ENCODE results near the gene TEX14. TPM values are rescaled to one million over a fixed set of nuclear protein-coding genes. Genes with fewer than 3 reads are reported as not detected.

Gene TEX14
- total RNA-seq, 1 experiment from 2014 or later, result 0.31 TPM

DNA sequence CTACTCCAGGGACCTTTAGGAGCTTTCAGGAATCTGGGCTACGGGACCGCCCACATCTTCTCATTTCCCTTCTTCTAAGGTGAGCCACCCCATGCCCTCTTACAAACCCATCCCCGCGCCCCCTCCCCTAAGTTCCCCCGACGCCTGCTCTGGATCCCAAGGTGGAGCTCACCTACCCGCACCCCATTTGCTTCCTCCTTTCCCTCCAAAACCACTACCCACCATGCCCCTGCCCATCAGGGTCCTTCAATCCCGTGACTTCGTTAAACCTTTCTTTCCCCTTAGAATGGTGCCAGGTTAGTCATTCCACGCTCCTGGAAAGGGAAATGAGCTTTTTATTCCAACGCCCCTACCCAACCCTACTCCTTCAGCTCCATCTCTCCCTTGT is 177.1 kb downstream of the TEX14 start:
- peak overlapping the region; percentile 36 for H3K18ac ChIP-seq (ENCODE audit: insufficient read length, low read depth, low read length)
- no peak for TF ChIP-seq CTCF (conservative IDR thresholded peaks at IDR 0.05)
- H3K9me3 Mint-ChIP-seq, result no peaks in the 10 kb centered on the region; a peak in 2 of 5 replicates
- no peaks in the 10 kb centered on the region for H3K79me1 ChIP-seq (ENCODE audit: insufficient read depth, low read depth, low read length, poor library complexity, severe bottlenecking)
- no peak overlapping the region for H2BK20ac ChIP-seq (ENCODE audit: low read depth, low read length, poor library complexity, severe bottlenecking)
- H4K91ac ChIP-seq (ENCODE audit: insufficient read length, low read depth, low read length), result no peak overlapping the region
- no CpG with 5 or more reads among the region's 11 CpGs for WGBS (ENCODE audit: extremely low coverage, insufficient read length, low lambda C conversion rate)
- H4K8ac ChIP-seq (replicated peaks; ENCODE audit: insufficient read length, low read depth, low read length), result no peak overlapping the region
- no peak overlapping the region for H2BK12ac ChIP-seq (ENCODE audit: insufficient read length, low read depth, low read length)
- H3K9ac ChIP-seq (ENCODE audit: extremely low read depth, insufficient read length, low read length), result peak overlapping the region; percentile 35
- H3K27me3 Mint-ChIP-seq (ENCODE audit: low read depth), result no peaks in the 10 kb centered on the region
- H3K27ac ChIP-seq (ENCODE audit: insufficient read length, low read depth, low read length), result no peak overlapping the region
- H3K23me2 ChIP-seq (ENCODE audit: insufficient read length, low read depth, low read length, poor library complexity, severe bottlenecking), result peaks cover 12% of the 10 kb centered on the region
- no peaks in the 10 kb centered on the region for H3K9me3 ChIP-seq (ENCODE audit: control insufficient read depth, low read depth, low read length)
- H3K14ac ChIP-seq (ENCODE audit: insufficient read depth, low read length), result no peak overlapping the region
- peaks cover 3% of the 10 kb centered on the region; the same call in 1 of the 2 replicates for H3K4me1 ChIP-seq (ENCODE audit: insufficient read depth, low read length)
- H2AFZ ChIP-seq (ENCODE audit: low read length), result no peak overlapping the region
- peaks cover 28 to 38% of the 10 kb centered on the region in 2 experiments for H3K4me1 Mint-ChIP-seq
- H2BK5ac ChIP-seq (ENCODE audit: insufficient read length, low read length), result no peak overlapping the region
- no peak for DNase-seq
- H3K36me3 Mint-ChIP-seq (ENCODE audit: insufficient read depth in 1 of 3, low read depth in 3 of 3), result peaks cover 17 to 32% (median 30%) of the 10 kb centered on the region in 3 experiments; a peak in 6 of 7 replicates
- no peak overlapping the region for H4K5ac ChIP-seq (ENCODE audit: insufficient read length, low read depth, low read length)
- H2AK5ac ChIP-seq (ENCODE audit: insufficient read length, low read length), result no peak overlapping the region
- H3K4ac ChIP-seq (ENCODE audit: low read depth, low read length), result no peak overlapping the region
- no peak overlapping the region for H2BK120ac ChIP-seq (ENCODE audit: low read depth, low read length, poor library complexity, severe bottlenecking)
- H2BK15ac ChIP-seq (ENCODE audit: low read depth, low read length), result no peak overlapping the region
- H3K79me2 ChIP-seq (ENCODE audit: insufficient read depth, low read length), result no peaks in the 10 kb centered on the region
- peak overlapping the region; percentile 78 to 90 for H3K4me3 Mint-ChIP-seq
- no peak overlapping the region for H3K23ac ChIP-seq (ENCODE audit: insufficient read length, low read depth, low read length)
- no peaks in the 10 kb centered on the region for H4K20me1 ChIP-seq (ENCODE audit: control insufficient read depth, insufficient read depth, insufficient read length)
- no peak overlapping the region for H3K56ac ChIP-seq (ENCODE audit: insufficient read length, low read depth, low read length)
- no peaks in the 10 kb centered on the region for H3K27me3 ChIP-seq (ENCODE audit: insufficient read depth, low read length)
- peak overlapping the region; percentile 56 for H3K4me2 ChIP-seq (ENCODE audit: insufficient read depth, insufficient read length, low read length)
- peak overlapping the region; percentile 66 to 96 (median 69); a peak in 6 of 7 replicates for H3K27ac Mint-ChIP-seq
- H3T11ph ChIP-seq (ENCODE audit: low read length), result no peak overlapping the region
